ENCODE data around the gene FGF18.

Gene FGF18

GRCh38 chr5:171425596-171426244 lies 6.3 kb downstream of the FGF18 start:
- DNase-seq, result no peak

DNA sequence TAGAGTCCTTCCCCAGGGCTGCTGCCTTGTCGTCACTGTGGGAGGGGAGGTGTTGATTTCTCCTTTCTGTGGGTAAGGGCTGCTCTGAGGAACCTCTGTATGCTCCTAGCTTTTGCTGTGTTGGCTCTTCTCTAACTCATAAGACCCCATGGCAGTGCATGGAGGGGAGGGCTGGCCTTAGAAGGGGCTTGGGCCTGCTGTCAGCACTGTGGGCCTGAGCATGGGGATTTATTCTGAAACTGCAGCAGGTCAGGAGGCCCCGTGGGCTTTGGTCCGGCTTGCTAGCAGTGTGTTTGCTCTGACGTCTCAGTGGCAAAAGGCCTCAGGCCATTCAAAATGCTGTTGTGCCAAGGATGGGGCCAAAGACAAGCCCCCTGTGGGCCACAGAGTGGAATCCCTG lies 6.8 kb downstream of the FGF18 start:
- no peak for DNase-seq

GRCh38 chr5:171426680-171427079 lies 7.2 kb downstream of the FGF18 start:
- DNase-seq, result no peak

DNA sequence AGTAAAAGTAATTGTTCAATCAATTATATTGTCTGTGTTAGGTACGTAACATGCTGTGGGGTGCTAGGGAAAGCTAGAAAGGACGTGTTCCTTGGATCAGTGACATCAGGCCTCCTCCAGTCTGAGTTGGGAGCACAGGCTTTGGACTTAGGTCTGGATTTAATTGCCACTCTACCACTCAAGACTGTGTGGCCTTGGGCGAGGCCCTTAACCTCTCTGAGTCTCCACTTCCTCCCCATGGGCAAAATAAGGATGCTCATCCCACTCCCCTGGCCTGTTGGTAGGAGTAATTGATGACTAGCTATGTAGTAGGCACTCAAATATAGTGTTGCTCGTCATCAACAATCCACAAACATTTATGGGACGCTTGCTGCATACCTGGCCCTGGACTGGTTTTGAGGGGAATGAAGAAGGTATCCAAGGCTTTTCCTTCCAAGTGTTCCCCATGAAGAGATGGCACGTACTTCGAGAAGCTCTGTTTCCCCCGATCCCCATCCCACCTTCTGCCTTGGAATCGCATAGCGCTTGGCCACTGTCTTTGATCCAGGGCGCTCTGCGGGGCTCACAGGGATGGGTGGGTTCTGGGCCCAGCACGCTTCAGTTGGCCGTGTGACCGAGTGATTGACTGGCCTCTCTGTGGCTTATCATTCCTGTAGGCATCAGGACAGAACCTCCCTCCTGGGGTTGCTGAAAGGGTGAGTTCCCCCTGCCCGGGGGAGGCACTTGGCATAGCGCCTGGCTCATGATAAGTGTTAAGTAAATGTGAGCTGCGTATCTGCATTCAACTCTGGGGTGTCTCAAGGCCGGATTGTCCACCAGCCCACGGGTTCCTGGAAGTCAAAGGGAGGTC lies 8.1 kb downstream of the FGF18 start:
- no peak for DNase-seq

DNA sequence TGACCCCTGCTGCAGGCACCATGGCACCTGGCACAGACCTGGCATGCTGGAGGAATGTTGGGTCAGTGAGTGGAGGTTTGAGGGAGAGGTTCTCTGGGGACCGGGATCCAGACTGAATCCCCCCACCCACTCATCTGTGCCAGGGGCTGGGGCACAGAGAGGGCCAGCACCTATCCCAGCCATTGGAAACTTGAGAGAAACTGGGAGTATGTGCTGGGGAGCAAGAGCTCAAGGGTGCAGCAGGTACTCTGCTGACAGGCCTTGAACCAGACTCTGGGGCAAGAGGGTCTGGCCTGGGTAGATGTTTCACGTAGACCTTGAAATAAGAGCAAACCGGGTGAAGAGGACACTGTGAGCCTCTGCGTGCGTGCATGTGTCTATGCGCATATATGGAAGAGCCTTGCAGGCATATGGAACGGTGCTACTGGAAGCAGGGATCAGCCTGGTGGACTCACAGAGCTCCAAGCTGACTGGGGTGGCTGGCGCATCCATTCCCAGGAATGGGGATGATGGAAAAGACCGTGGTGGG lies 8.8 kb downstream of the FGF18 start:
- DNase-seq, result no peak

- no peak for DNase-seq
Measured at GRCh38 chr5:171428809-171429542, 9.5 kb downstream of the FGF18 start.

DNA sequence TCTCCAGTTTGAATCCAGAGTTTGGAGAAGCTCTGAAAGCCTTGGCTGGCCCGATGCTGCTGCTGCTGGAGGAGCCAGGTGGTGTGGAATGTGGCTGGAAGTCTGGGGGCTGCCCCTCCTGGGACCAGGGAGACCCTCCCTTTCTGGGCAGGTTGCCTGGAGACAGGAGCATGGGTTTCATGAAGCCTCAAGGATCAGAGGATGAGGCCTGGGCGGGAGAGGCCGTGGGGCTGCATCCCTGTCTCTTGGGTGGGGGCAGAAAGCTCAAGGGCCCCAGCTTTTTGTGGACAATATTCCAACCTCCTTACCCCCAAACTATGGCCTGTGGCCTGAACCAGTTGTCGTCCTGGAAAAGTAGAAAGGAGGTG lies 10.1 kb downstream of the FGF18 start:
- no peak for DNase-seq

DNA sequence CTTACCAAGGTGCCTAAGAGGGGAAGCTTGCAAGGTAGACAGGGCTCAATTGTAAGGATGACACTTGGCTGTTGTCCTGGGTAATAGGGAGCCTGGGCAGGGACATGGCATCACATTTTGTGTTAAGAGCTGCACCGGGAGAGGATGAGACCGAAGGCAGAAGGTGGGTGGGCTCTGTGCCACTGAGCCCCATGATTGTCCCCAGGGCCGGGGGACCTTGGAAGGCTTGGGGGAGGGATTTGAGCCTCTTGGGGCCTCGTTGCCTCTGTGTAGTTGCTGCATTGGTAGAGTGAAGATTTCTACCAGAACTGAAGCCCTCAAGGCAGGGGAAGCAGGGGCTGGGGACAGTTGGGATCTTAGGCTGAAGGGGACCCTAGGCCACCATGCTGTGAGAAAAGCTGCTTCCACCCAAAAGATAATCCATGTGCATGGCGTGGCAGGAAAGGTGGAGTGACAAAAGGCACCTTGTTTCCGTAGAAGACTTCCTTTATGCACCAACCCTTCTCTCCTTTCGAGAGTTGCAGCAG lies 11.9 kb downstream of the FGF18 start:
- no peak for DNase-seq

GRCh38 chr5:171432076-171432475 lies 12.6 kb downstream of the FGF18 start:
- no peak for DNase-seq

DNA sequence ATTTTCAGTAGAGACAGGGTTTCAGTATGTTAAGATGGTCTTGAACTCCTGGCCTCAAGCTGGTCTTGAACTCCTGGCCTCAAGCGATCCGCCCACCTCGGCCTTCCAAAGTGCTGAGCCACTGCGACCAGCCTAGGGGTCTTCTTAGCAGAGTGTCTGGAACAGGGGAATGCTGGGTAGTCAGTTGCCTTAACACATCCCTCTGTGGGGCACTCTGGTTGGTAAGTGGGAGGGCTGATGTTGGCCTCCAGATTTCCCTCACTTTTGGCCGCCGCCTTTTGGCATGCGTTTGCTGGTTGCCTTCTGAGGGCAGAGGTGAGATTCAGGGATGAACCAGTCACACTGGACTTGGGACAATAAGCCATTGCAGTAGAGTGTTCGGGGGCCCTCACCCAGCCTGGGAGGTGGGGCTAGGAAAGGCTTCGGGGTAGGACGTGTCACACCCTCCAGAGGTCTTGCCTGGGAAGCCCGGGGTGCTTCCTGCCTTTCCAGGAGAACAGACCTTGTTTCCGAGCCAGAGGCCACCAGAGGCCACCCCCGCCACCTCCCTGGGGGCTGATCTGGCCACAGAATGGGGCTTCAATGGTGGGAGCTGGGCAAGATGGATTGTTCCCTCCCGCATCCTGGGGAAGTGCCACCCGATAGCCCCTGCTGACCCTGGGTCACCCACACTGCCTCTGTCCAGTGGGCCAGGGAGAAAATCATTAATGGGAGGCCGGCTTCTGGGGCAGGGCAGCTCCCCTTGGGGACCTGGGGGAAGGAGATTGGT lies 13.3 kb downstream of the FGF18 start:
- DNase-seq, result no peak

- no peak for DNase-seq
Measured at GRCh38 chr5:171433352-171433698, 13.9 kb downstream of the FGF18 start.

DNA sequence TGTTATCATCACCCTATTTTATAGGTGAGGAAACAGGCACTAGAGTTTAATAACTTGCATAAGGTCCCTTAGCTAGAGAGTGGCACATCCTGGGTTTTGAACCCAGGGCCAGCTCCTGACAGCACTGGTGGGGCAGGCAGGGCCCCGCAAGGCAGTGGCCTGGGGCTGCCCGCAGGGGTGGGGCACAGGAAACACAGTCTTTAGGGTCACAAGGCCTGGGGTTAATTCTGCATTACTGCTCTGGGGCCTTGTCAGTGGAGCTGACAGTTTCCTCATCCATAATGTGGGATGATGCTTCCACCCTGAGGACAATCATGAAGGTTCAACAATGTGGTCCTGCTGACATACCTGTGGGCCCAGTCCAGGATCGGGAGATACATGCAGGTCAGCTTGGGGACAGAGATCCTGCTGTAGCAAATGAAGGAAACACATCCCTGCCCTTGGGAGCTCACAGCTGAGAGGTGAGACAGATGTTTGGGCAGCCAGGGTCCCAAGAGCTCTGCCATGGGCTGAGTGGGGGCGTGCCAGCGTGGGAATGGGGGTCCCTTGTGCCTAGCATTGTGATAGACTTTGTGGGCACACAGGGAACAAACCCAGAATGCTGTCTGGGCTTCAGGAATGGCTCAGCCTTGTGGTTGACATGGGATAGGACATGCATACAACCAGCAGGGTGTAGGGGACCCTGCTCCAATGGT lies 14.7 kb downstream of the FGF18 start:
- DNase-seq, result no peak

DNA sequence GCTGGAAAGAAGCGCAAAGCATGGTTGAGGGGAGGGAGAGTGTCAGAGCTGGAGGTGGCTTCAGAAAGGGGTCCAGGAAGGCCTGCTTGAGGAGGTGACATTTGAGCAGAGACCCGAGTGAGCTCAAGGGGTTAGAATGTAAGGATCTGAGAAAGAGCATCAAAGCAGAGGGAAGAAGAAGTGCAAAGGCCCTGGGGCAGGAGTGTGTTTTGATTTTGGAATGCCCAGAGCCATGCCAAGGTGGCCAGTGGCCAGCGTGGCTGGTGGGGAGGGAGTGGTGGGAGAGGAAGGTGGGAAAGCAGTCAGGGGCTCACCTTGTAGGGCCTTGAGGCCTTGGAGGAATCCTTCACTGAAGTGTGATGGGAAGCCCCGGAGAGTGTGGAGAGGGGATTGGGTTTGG lies 15.4 kb downstream of the FGF18 start:
- no peak for DNase-seq

- no peak for DNase-seq
Measured at GRCh38 chr5:171435908-171436307, 16.5 kb downstream of the FGF18 start.

- DNase-seq, result no peak
Measured at GRCh38 chr5:171436804-171437285, 17.4 kb downstream of the FGF18 start.

GRCh38 chr5:171437286-171437821 lies 17.9 kb downstream of the FGF18 start:
- no peak for DNase-seq

GRCh38 chr5:171438738-171439137 lies 19.3 kb downstream of the FGF18 start:
- DNase-seq, result no peak

- no peak for DNase-seq
Measured at GRCh38 chr5:171441246-171441791, 21.9 kb downstream of the FGF18 start.

GRCh38 chr5:171442287-171443042 lies 23.0 kb downstream of the FGF18 start:
- DNase-seq, result no peak

- DNase-seq, result no peak
Measured at GRCh38 chr5:171444582-171444981, 25.1 kb downstream of the FGF18 start.

All from activated CD4-positive, alpha-beta T cell treated with anti-CD3 and anti-CD28 coated beads, Interleukin-10, Interleukin-2, amounts not matched to agents 100 ng/mL and 50 ng/mL, durations not matched to agents 16 hours and 8 hours (primary cell).